ENCODE results near the gene ARHGAP18. TPM values are rescaled to one million over a fixed set of nuclear protein-coding genes. Genes with fewer than 3 reads are reported as not detected.

Gene ARHGAP18
- total RNA-seq, 1 donor from 2014 or later, result 7.9 TPM

- Mint-ChIP-seq H3K27me3 (ENCODE audit: unreplicated experiment) (no peaks in the 10 kb centered on the region), H3K27ac (ENCODE audit: unreplicated experiment) (no peak overlapping the region), H3K36me3 (ENCODE audit: unreplicated experiment) (no peaks in the 10 kb centered on the region), H3K9me3 (ENCODE audit: unreplicated experiment) (no peaks in the 10 kb centered on the region), H3K4me1 (ENCODE audit: low read depth, unreplicated experiment) (peaks cover 3% of the 10 kb centered on the region), H3K4me3 (ENCODE audit: unreplicated experiment) (no peak overlapping the region)
- DNase-seq, result no peak
- no peak for TF ChIP-seq CTCF (IDR thresholded peaks at IDR 0.05; ENCODE audit: partially characterized antibody, unreplicated experiment)
Measured at GRCh38 chr6:129633529-129633928, 76.4 kb downstream of the ARHGAP18 start.

- no peak overlapping the region for H3K4me3 Mint-ChIP-seq (ENCODE audit: unreplicated experiment)
- no peaks in the 10 kb centered on the region for H3K36me3 Mint-ChIP-seq (ENCODE audit: unreplicated experiment)
Measured at GRCh38 chr6:129632172-129632613, 77.8 kb downstream of the ARHGAP18 start.

DNA sequence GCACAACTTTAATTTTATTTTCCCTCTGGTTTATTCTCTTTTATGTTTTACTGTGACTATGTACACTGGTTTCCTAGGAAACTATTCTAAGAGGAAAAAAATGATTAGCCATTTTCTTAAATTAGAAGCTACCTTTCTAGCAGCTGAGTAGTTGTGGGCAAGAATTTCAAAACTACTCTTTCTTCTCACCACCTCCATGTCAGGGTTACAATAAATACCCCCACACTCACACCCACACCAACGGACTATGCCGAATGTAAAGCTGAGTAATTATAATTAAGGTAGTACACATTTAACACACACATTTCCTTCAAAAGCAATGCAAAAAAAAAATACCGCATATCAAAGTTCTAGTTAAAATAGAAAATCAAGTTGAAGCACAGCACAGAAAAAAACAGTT is 78.9 kb downstream of the ARHGAP18 start:
- Mint-ChIP-seq H3K27ac (ENCODE audit: unreplicated experiment) (no peak overlapping the region), H3K36me3 (ENCODE audit: unreplicated experiment) (no peaks in the 10 kb centered on the region), H3K4me3 (ENCODE audit: unreplicated experiment) (no peak overlapping the region), H3K27me3 (ENCODE audit: unreplicated experiment) (no peaks in the 10 kb centered on the region), H3K9me3 (ENCODE audit: unreplicated experiment) (no peaks in the 10 kb centered on the region), H3K4me1 (ENCODE audit: low read depth, unreplicated experiment) (peaks cover 3% of the 10 kb centered on the region)
- no peak for DNase-seq
- TF ChIP-seq CTCF (IDR thresholded peaks at IDR 0.05; ENCODE audit: partially characterized antibody, unreplicated experiment), result no peak

More at GRCh38 chr6:129632172-129632613, 77.8 kb downstream of the ARHGAP18 start:
- H3K27me3 Mint-ChIP-seq (ENCODE audit: unreplicated experiment), result no peaks in the 10 kb centered on the region
- peaks cover 3% of the 10 kb centered on the region for H3K4me1 Mint-ChIP-seq (ENCODE audit: low read depth, unreplicated experiment)
- no peak overlapping the region for H3K27ac Mint-ChIP-seq (ENCODE audit: unreplicated experiment)
- no peak for DNase-seq
- no peak for TF ChIP-seq CTCF (IDR thresholded peaks at IDR 0.05; ENCODE audit: partially characterized antibody, unreplicated experiment)
- no peaks in the 10 kb centered on the region for H3K9me3 Mint-ChIP-seq (ENCODE audit: unreplicated experiment)

DNA sequence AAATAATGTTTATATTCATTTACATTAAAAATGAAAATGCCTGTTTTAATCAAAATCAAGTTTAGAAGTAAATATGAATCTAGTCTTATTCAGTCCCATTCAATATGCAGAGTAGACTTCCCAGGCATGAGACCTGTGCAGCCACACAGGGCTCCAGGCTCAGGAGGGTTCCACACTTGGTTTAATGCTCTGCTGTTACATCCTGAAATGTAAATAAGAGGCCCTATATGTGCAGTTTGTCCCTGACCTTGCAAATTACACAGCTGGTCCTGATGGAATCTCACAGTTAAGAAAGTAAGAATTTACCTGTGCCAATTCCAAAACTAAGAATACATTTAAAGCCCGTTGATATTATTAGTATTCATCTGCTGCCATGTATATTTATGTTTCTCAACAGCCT is 79.4 kb downstream of the ARHGAP18 start:
- TF ChIP-seq CTCF (IDR thresholded peaks at IDR 0.05; ENCODE audit: partially characterized antibody, unreplicated experiment), result no peak
- H3K9me3 Mint-ChIP-seq (ENCODE audit: unreplicated experiment), result no peaks in the 10 kb centered on the region
- no peak for DNase-seq
- peaks cover 3% of the 10 kb centered on the region for H3K4me1 Mint-ChIP-seq (ENCODE audit: low read depth, unreplicated experiment)
- no peaks in the 10 kb centered on the region for H3K36me3 Mint-ChIP-seq (ENCODE audit: unreplicated experiment)
- H3K27ac Mint-ChIP-seq (ENCODE audit: unreplicated experiment), result no peak overlapping the region
- no peaks in the 10 kb centered on the region for H3K27me3 Mint-ChIP-seq (ENCODE audit: unreplicated experiment)
- H3K4me3 Mint-ChIP-seq (ENCODE audit: unreplicated experiment), result no peak overlapping the region

GRCh38 chr6:129628101-129628815 is 81.7 kb downstream of the ARHGAP18 start:
- Mint-ChIP-seq H3K9me3 (ENCODE audit: unreplicated experiment) (no peaks in the 10 kb centered on the region), H3K27me3 (ENCODE audit: unreplicated experiment) (no peaks in the 10 kb centered on the region), H3K36me3 (ENCODE audit: unreplicated experiment) (no peaks in the 10 kb centered on the region), H3K4me3 (ENCODE audit: unreplicated experiment) (no peak overlapping the region), H3K4me1 (ENCODE audit: low read depth, unreplicated experiment) (peaks cover 3% of the 10 kb centered on the region), H3K27ac (ENCODE audit: unreplicated experiment) (no peak overlapping the region)
- no peak for DNase-seq
- TF ChIP-seq CTCF (IDR thresholded peaks at IDR 0.05; ENCODE audit: partially characterized antibody, unreplicated experiment), result no peak
